Measurements from ENCODE around the gene ZFTA.

ZFTA gene

DNA sequence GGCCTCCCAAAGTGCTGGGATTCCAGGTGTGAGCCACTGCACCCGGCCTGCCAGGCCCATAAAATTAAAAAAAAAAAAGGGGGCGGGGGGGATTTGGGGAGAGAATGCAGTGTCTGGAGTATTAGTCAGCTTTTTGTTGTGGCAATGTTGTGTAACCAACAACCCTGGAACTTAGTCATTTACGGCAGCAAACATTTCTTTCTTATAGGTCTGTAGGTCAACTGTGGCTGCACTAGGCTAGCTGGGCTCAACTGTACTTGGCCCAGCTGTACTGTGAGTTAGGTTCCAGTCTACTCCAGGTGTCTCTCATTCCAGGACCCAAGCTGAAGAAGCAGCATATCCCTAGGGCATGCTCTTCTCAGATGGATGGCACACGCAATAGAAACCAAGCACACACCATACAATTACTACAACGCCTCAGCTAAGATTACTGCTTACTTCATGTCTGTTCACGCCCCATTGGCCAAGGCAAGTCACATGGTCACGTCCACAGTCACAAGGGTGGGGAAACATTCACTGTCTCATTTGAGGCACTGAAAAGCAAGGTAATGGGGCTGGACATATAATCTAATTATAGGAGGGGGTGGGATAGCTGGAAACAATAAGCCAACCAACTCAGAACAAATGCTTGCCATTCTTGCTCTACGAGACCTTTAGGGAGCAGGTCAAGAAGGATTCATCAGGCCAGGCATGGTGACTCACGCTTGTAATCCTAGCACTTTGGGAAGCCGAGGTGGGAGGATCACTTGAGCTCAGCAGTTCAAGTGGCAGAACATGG lies 34.3 kb upstream of the ZFTA start:
- H3K36me3 ChIP-seq, result no peaks in the 10 kb centered on the region
- TF ChIP-seq, protein P1, sequence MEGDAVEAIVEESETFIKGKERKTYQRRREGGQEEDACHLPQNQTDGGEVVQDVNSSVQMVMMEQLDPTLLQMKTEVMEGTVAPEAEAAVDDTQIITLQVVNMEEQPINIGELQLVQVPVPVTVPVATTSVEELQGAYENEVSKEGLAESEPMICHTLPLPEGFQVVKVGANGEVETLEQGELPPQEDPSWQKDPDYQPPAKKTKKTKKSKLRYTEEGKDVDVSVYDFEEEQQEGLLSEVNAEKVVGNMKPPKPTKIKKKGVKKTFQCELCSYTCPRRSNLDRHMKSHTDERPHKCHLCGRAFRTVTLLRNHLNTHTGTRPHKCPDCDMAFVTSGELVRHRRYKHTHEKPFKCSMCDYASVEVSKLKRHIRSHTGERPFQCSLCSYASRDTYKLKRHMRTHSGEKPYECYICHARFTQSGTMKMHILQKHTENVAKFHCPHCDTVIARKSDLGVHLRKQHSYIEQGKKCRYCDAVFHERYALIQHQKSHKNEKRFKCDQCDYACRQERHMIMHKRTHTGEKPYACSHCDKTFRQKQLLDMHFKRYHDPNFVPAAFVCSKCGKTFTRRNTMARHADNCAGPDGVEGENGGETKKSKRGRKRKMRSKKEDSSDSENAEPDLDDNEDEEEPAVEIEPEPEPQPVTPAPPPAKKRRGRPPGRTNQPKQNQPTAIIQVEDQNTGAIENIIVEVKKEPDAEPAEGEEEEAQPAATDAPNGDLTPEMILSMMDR (IDR thresholded peaks at IDR 0.05; ENCODE audit: low read depth, low read length), result no peak
- no peaks in the 10 kb centered on the region for H3K9me3 ChIP-seq
- DNase-seq, result peak; percentile 29
- H3K4me1 ChIP-seq, result peaks cover 3% of the 10 kb centered on the region; the same call in 1 of the 2 replicates
- H3K4me3 ChIP-seq (ENCODE audit: low read depth, low read length), result no peak overlapping the region
- no peaks in the 10 kb centered on the region for H3K27me3 ChIP-seq

DNA sequence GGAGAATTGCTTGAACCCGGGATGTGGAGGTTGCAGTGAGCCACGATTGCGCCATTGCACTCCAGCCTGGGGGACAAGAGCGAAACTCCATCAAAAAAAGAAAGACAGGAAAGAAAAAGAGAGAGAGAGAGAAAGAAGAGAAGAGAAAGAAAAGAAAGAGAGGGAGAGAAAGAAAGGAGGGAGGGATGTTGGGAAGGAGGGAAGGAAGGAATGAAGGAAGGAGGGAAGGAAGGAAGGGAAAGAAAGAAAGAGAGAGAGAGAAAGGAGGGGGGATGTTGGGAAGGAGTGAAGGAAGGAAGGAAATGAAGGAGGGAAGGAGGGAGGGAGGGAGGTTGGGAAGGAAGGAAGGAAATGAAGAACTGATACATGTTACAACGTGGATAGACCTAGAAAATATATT lies 32.3 kb upstream of the ZFTA start:
- TF ChIP-seq, protein P1 (IDR thresholded peaks at IDR 0.05; ENCODE audit: low read depth, low read length), result no peak
- no peaks in the 10 kb centered on the region for H3K36me3 ChIP-seq
- H3K27me3 ChIP-seq, result no peaks in the 10 kb centered on the region
- H3K9me3 ChIP-seq, result no peaks in the 10 kb centered on the region
- DNase-seq, result no peak
- H3K4me1 ChIP-seq, result peaks cover 3% of the 10 kb centered on the region; the same call in 1 of the 2 replicates
- no peak overlapping the region for H3K4me3 ChIP-seq (ENCODE audit: low read depth, low read length)

DNA sequence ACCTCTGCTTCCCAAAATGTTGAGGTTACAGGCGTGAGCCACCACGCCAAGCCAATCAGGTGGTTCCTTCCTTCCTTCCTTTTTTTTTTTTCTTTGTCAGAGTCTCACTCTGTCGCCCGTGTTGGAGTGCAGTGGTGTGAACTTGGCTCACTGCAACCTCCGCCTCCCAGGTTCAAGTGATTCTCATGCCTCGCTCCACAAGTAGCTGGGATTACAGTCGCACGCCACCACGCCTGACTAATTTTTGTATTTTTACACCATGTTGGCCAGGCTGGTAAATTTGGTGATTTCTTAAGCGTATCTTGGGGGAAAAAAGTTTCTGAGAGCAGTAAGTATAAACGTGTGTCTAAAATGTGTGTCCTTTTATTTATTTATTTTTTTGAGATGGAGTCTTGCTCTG lies 26.5 kb upstream of the ZFTA start:
- Histone ChIP-seq H3K36me3 (no peaks in the 10 kb centered on the region), H3K27me3 (no peaks in the 10 kb centered on the region), H3K4me1 (no peaks in the 10 kb centered on the region), H3K4me3 (ENCODE audit: low read depth, low read length) (no peak overlapping the region), H3K9me3 (no peaks in the 10 kb centered on the region)
- no peak for DNase-seq
- TF ChIP-seq, protein P1 (IDR thresholded peaks at IDR 0.05; ENCODE audit: low read depth, low read length), result no peak

DNA sequence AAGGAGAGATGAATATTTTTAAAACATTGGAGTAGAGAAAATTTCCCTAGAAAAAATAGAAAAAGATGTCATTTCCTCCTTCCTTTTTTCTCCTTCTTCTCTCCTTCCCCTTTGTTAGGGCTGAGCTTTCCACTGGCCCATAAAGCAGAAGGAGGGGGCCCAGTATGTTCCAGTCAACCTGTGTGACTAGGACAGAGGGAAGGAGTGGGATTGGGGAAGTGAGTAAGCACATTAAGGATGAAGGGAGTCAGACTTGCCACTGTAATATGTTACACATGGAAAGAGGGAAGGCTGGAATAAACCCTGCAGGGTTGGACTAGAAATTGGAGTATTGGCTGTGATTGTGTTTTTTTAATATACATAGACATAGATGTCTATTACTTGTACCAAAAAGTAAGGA lies 24.6 kb upstream of the ZFTA start:
- TF ChIP-seq, protein P1 (IDR thresholded peaks at IDR 0.05; ENCODE audit: low read depth, low read length), result no peak
- no peaks in the 10 kb centered on the region for H3K4me1 ChIP-seq
- DNase-seq, result no peak
- no peaks in the 10 kb centered on the region for H3K9me3 ChIP-seq
- no peaks in the 10 kb centered on the region for H3K36me3 ChIP-seq
- H3K4me3 ChIP-seq (ENCODE audit: low read depth, low read length), result no peak overlapping the region
- H3K27me3 ChIP-seq, result no peaks in the 10 kb centered on the region

DNA sequence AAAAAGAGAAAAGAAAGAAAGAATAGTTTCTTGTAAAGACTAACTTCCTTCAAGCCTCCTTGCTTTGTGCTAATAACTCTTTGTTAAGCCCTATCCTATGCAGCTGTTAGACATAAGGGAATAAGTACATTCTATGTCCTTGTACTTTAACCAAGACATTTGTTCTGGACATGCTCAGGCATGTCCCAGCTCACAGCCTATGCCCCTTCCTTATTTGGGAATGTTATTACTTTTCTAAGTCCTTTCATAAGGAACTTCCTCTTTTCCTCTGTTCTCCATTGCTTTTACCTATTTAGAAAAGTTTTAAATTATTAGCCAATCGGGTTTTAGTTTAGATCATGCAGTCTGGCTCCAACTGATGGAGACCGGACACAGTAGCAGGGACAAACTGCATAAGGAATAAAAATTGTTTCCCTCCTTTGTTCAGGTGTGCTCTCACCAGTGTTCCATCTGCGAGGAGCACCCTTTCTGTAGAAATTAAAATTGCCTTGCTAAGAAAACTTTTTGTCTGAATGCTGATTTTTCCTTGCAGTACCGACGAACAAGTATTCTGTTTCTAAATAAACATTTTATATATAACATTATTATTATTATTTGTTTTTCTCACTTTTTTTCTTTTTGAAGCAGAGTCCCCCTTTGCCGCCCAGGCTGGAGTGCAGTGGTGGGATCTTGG lies 23.1 kb upstream of the ZFTA start:
- no peak overlapping the region for H3K4me3 ChIP-seq (ENCODE audit: low read depth, low read length)
- TF ChIP-seq, protein P1 (IDR thresholded peaks at IDR 0.05; ENCODE audit: low read depth, low read length), result no peak
- no peak for DNase-seq

DNA sequence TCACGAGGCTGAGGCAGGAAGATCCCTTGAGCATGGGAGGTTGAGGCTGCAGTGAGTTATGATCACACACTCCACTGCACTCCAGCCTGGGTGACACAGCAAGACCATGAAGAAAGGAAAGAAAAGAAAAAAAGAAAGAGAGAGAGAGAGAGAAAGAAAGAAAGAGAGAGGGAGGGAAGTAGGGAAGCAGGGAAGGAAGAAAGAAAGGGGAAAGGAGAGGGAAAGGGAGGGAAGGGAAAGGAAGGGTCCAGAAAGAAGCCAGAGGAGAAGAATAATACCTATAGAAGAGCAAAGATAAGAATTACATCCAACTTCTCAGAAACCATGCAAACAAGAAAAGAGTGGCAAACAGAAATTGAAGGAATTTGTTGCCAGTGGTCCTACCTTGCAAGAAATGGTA lies 17.2 kb upstream of the ZFTA start:
- Histone ChIP-seq H3K9me3 (no peaks in the 10 kb centered on the region), H3K4me1 (no peaks in the 10 kb centered on the region), H3K27me3 (no peaks in the 10 kb centered on the region), H3K36me3 (no peaks in the 10 kb centered on the region), H3K4me3 (ENCODE audit: low read depth, low read length) (no peak overlapping the region)
- no peak for DNase-seq
- TF ChIP-seq, protein P1 (IDR thresholded peaks at IDR 0.05; ENCODE audit: low read depth, low read length), result no peak

More for the DNA sequence above, 23.1 kb upstream of the ZFTA start:
- Histone ChIP-seq H3K27me3 (no peaks in the 10 kb centered on the region), H3K36me3 (no peaks in the 10 kb centered on the region), H3K9me3 (no peaks in the 10 kb centered on the region), H3K4me1 (no peaks in the 10 kb centered on the region)

Measured in BE2C (cell line).